Spleen (tissue), 11 donors: ENCODE measurements around the gene SH3BP1. TPM values are rescaled to one million over a fixed set of nuclear protein-coding genes. Genes with fewer than 3 reads are reported as not detected.

Experiments used
- DNase-seq: peaks from one replicate; pipeline ENCODE4 v3.0.0-alpha.2; 2020
- H3K27ac ChIP-seq, 8 donors: fragments of 200-600 bp; sonication (generic) in 7 of 8; 1 replicate in 4 of 8; 2 replicates in 4 of 8; pipeline versions ENCODE4 v1.5.0 to v1.8.0; 2016 to 2021; ENCODE audit warnings: inconsistent platforms in 4 of 8, mild to moderate bottlenecking in 4 of 8, moderate library complexity in 1 of 8
- H3K27me3 ChIP-seq, 7 donors: fragments of 200-600 bp; sonication (generic) in 6 of 7; replicated peaks in 1 of 7; 1 replicate in 4 of 7; 2 replicates in 3 of 7; pipeline versions ENCODE4 v1.5.0 to v1.8.0; 2016 to 2021; ENCODE audit warnings: inconsistent platforms in 3 of 7, mild to moderate bottlenecking in 1 of 7
- H3K36me3 ChIP-seq, 6 donors: fragments of 200-600 bp; sonication (generic) in 5 of 6; 1 replicate in 4 of 6; 2 replicates in 2 of 6; pipeline versions ENCODE4 v1.5.0 to v1.8.0; 2016 to 2021; ENCODE audit warnings: inconsistent platforms in 2 of 6
- H3K4me1 ChIP-seq, 6 donors: fragments of 200-600 bp; sonication (generic) in 5 of 6; 1 replicate in 3 of 6; 2 replicates in 3 of 6; pipeline versions ENCODE4 v1.5.0 to v1.8.0; 2016 to 2021; ENCODE audit warnings: inconsistent platforms in 3 of 6
- H3K4me3 ChIP-seq, 8 donors: fragments of 200-600 bp; sonication (generic) in 7 of 8; 1 replicate in 4 of 8; 2 replicates in 4 of 8; pipeline versions ENCODE4 v1.5.0 to v1.8.0; 2016 to 2021; ENCODE audit warnings: inconsistent platforms in 4 of 8, mild to moderate bottlenecking in 4 of 8, moderate library complexity in 2 of 8
- H3K9me3 ChIP-seq, 8 donors: fragments of 200-600 bp; sonication (generic) in 7 of 8; 1 replicate in 4 of 8; 2 replicates in 4 of 8; pipeline versions ENCODE4 v1.5.0 to v1.8.0; 2016 to 2021; ENCODE audit warnings: inconsistent platforms in 4 of 8
- CTCF ChIP-seq, 11 experiments: fragments of 200-600 bp in 7 of 11; fragments of 450-650 bp in 4 of 11; sonication (generic) in 4 of 11; IDR thresholded peaks in 8 of 11; conservative IDR thresholded peaks in 3 of 11; 1 replicate in 7 of 11; 2 replicates in 4 of 11; pipeline versions ENCODE4 v1.4.0 to v1.8.0; 2016 to 2021; ENCODE audit warnings: antibody characterized with exemption in 11 of 11, inconsistent platforms in 4 of 11, mild to moderate bottlenecking in 1 of 11
- POLR2A ChIP-seq, 3 donors: fragments of 450-650 bp; IDR thresholded peaks; one replicate each; pipeline ENCODE4 v1.5.1; 2017; ENCODE audit warnings: antibody characterized with exemption in 3 of 3, mild to moderate bottlenecking in 1 of 3
- POLR2AphosphoS5 ChIP-seq, 3 donors: sonication (generic); formaldehyde crosslinking; IDR thresholded peaks; one replicate each; pipeline ENCODE4 v1.5.1; 2017; ENCODE audit warnings: antibody characterized with exemption in 3 of 3
- WGBS, 5 donors: extraction: QIAGEN DNeasy Blood & Tissue Kit in 3 of 5; methylation state at CpG; one replicate each; pipeline versions ENCODE4 v1.1.5 to v1.1.7; 2013 to 2018; 5-methylcytosine and 5-hydroxymethylcytosine counted together
- intact Hi-C: fragments of 100-400 bp; cut with DNase I; formaldehyde crosslinking; loops from one replicate; pipeline ENCODE4 v1.15.0; 2023; ENCODE audit warnings: low total_unique reads
- polyA plus RNA-seq, 3 donors: library from polyadenylated mRNA; stranded (reverse); fragments of 200-250 nt; gene quantifications; one replicate each; pipeline ENCODE4 v1.2.1, GENCODE V29; 2013
- total RNA-seq, 7 donors: library from RNA; depleted of rRNA in 3 of 7; stranded (reverse); fragments of >200 nt in 3 of 7; fragmentation: NEBNext Ultra II Directional in 4 of 7; extraction: Animal tissue kit (Norgen Biotek cat#: 25700) in 4 of 7; gene quantifications; one replicate each; pipeline versions ENCODE4 v1.1.0 to v1.2.1, GENCODE V29; 2016 to 2021
- donor health status: healthy with polysubstance abuse.
- donor health status: DM: no; HTN: no; CAD: no; lungs with moderate emphysema.
- donor health status: DM: no; HTN: no; CAD: no.
- donor health status: Bipolar disorder and iron deficiency.
- donor health status: healthy.
- donor health status: DM: no; HTN: no; CAD: no.
- donor health status: DM: yes; HTN: yes; CAD: no.

SH3BP1 gene
- total and polyA plus RNA-seq, 10 donors, result 17.7 to 78.9 (median 57.2) TPM

GRCh38 chr22:37660709-37661045 lies 21.2 kb downstream of the SH3BP1 start:
- 86 to 100% (median 92%) methylated on average over 1 to 2 of the region's 2 CpGs for WGBS, 5 donors
- Histone ChIP-seq H3K27me3 (no peaks in the 10 kb centered on the region), H3K27ac (peak overlapping the region in 6 of 8 donors; percentile 20 to 88 (median 74)), H3K4me3 (peak overlapping the region in 3 of 8 donors; percentile 79 to 95 (median 83)), H3K36me3 (peaks cover 0 to 14% (median 5%) of the 10 kb centered on the region in 6 donors), H3K4me1 (peaks cover 19 to 55% (median 44%) of the 10 kb centered on the region in 6 donors), H3K9me3 (no peaks in the 10 kb centered on the region)
- no peak for TF ChIP-seq POLR2A (IDR thresholded peaks at IDR 0.05)
- no peak for DNase-seq
- intact Hi-C loops, result no loop called here

- Histone ChIP-seq H3K27me3 (no peaks in the 10 kb centered on the region), H3K4me1 (peaks cover 19 to 55% (median 44%) of the 10 kb centered on the region in 6 donors), H3K36me3 (peaks cover 0 to 18% (median 11%) of the 10 kb centered on the region in 6 donors), H3K9me3 (no peaks in the 10 kb centered on the region), H3K4me3 (peak overlapping the region in 3 of 8 donors; percentile 79 to 95 (median 83)), H3K27ac (peak overlapping the region in 7 of 8 donors; percentile 20 to 88 (median 67))
- WGBS, 5 donors, result 59 to 71% (median 68%) methylated on average over 12 of the region's 12 CpGs
- DNase-seq, result no peak
- TF ChIP-seq POLR2A (IDR thresholded peaks at IDR 0.05), result no peak
- peak in 6 of 11 experiments; percentile 26 to 53 (median 38) for TF ChIP-seq CTCF (IDR thresholded peaks at IDR 0.05 in 8 of 11, conservative IDR thresholded peaks at IDR 0.05 in 3 of 11)
- TF ChIP-seq POLR2AphosphoS5 (IDR thresholded peaks at IDR 0.05), result no peak
- intact Hi-C loops, result no loop called here
Measured at GRCh38 chr22:37661160-37661924, 21.9 kb downstream of the SH3BP1 start.

- TF ChIP-seq POLR2AphosphoS5 (IDR thresholded peaks at IDR 0.05), result no peak
- TF ChIP-seq CTCF (IDR thresholded peaks at IDR 0.05 in 8 of 11, conservative IDR thresholded peaks at IDR 0.05 in 3 of 11), result no peak
- intact Hi-C loops, result no loop called here
- DNase-seq, result no peak
- peaks cover 0 to 25% (median 16%) of the 10 kb centered on the region in 6 donors for H3K36me3 ChIP-seq
- H3K9me3 ChIP-seq, result no peaks in the 10 kb centered on the region
- H3K27me3 ChIP-seq, result no peaks in the 10 kb centered on the region
- H3K4me3 ChIP-seq, result no peak overlapping the region
- H3K4me1 ChIP-seq, result peaks cover 19 to 55% (median 44%) of the 10 kb centered on the region in 6 donors
- peak overlapping the region in 6 of 8 donors; percentile 41 to 88 (median 74) for H3K27ac ChIP-seq
- 70 to 79% (median 72%) methylated on average over 5 of the region's 5 CpGs for WGBS, 5 donors
Measured at GRCh38 chr22:37662039-37662438, 22.6 kb downstream of the SH3BP1 start.

GRCh38 chr22:37663521-37664140 lies 24.2 kb downstream of the SH3BP1 start:
- Histone ChIP-seq H3K27ac (peak overlapping the region in 1 of 8 donors; percentile 35), H3K4me1 (peaks cover 14 to 45% (median 36%) of the 10 kb centered on the region in 6 donors), H3K4me3 (no peak overlapping the region), H3K27me3 (no peaks in the 10 kb centered on the region), H3K9me3 (no peaks in the 10 kb centered on the region), H3K36me3 (peaks cover 0 to 33% (median 17%) of the 10 kb centered on the region in 6 donors)
- intact Hi-C loops, result no loop called here
- no peak for TF ChIP-seq POLR2A (IDR thresholded peaks at IDR 0.05)
- TF ChIP-seq POLR2AphosphoS5 (IDR thresholded peaks at IDR 0.05), result no peak
- no peak for TF ChIP-seq CTCF (IDR thresholded peaks at IDR 0.05 in 8 of 11, conservative IDR thresholded peaks at IDR 0.05 in 3 of 11)
- DNase-seq, result no peak
- 85 to 90% (median 88%) methylated on average over 16 of the region's 16 CpGs for WGBS, 5 donors
